ENCODE measurements around the gene CHFR. TPM values are rescaled to one million over a fixed set of nuclear protein-coding genes. Genes with fewer than 3 reads are reported as not detected.

CHFR gene
- total RNA-seq, 1 donor from 2014 or later, result 108 TPM

- no peak for DNase-seq
- CTCF ChIA-PET, result no interaction called here
- peaks cover 78% of the 10 kb centered on the region for H3K36me3 Mint-ChIP-seq (ENCODE audit: low read depth)
- no peak for TF ChIP-seq CTCF (IDR thresholded peaks at IDR 0.05)
- intact Hi-C loops (cut with micrococcal nuclease), result no loop called here
- H3K27me3 Mint-ChIP-seq, result no peaks in the 10 kb centered on the region
- no peaks in the 10 kb centered on the region for H3K9me3 Mint-ChIP-seq
- no peak overlapping the region for H3K27ac Mint-ChIP-seq
- POLR2A ChIA-PET, result interaction anchor here (0.9 kb wide), 1 partner anchor 22 kb away, joined by 4 read pairs; no protein-coding TSS in a partner anchor
- no peak for ATAC-seq (ENCODE audit: low read depth)
- H3K4me1 Mint-ChIP-seq, result no peaks in the 10 kb centered on the region
- H3K4me3 Mint-ChIP-seq, result no peak overlapping the region
Measured at GRCh38 chr12:132807295-132808092, 79.9 kb downstream of the CHFR start.

- DNase-seq, result no peak
- intact Hi-C loops (cut with micrococcal nuclease), result no loop called here
- Mint-ChIP-seq H3K27me3 (no peaks in the 10 kb centered on the region), H3K4me1 (no peaks in the 10 kb centered on the region), H3K36me3 (ENCODE audit: low read depth) (peaks cover 75% of the 10 kb centered on the region), H3K9me3 (no peaks in the 10 kb centered on the region), H3K4me3 (no peak overlapping the region), H3K27ac (no peak overlapping the region)
- ChIA-PET CTCF (no interaction called here), POLR2A (interaction anchor here (0.9 kb wide), 1 partner anchor 22 kb away, joined by 4 read pairs; no protein-coding TSS in a partner anchor)
- ATAC-seq (ENCODE audit: low read depth), result no peak
- TF ChIP-seq CTCF (IDR thresholded peaks at IDR 0.05), result no peak
Measured at GRCh38 chr12:132806857-132807256, 80.5 kb downstream of the CHFR start.

GRCh38 chr12:132804426-132804861 lies 83.0 kb downstream of the CHFR start:
- no peak overlapping the region for H3K4me3 Mint-ChIP-seq
- POLR2A ChIA-PET, result no interaction called here
- H3K27me3 Mint-ChIP-seq, result no peaks in the 10 kb centered on the region
- no peak for DNase-seq
- ATAC-seq (ENCODE audit: low read depth), result no peak
- no peak for TF ChIP-seq CTCF (IDR thresholded peaks at IDR 0.05)
- peaks cover 84% of the 10 kb centered on the region for H3K36me3 Mint-ChIP-seq (ENCODE audit: low read depth)
- H3K27ac Mint-ChIP-seq, result no peak overlapping the region
- CTCF ChIA-PET, result no interaction called here
- no peaks in the 10 kb centered on the region for H3K9me3 Mint-ChIP-seq
- intact Hi-C loops (cut with micrococcal nuclease), result no loop called here
- H3K4me1 Mint-ChIP-seq, result no peaks in the 10 kb centered on the region

GRCh38 chr12:132803888-132804287 lies 83.5 kb downstream of the CHFR start:
- Mint-ChIP-seq H3K4me3 (no peak overlapping the region), H3K27ac (no peak overlapping the region), H3K9me3 (no peaks in the 10 kb centered on the region), H3K36me3 (ENCODE audit: low read depth) (peaks cover 85% of the 10 kb centered on the region), H3K27me3 (no peaks in the 10 kb centered on the region), H3K4me1 (no peaks in the 10 kb centered on the region)
- ATAC-seq (ENCODE audit: low read depth) (no peak), DNase-seq (no peak)
- no peak for TF ChIP-seq CTCF (IDR thresholded peaks at IDR 0.05)
- CTCF ChIA-PET, result no interaction called here
- POLR2A ChIA-PET, result interaction anchor here (0.6 kb wide), 1 partner anchor 148 kb away, joined by 3 read pairs; no protein-coding TSS in a partner anchor
- intact Hi-C loops (cut with micrococcal nuclease), result no loop called here

- no peaks in the 10 kb centered on the region for H3K4me1 Mint-ChIP-seq
- intact Hi-C loops (cut with micrococcal nuclease), result no loop called here
Measured at GRCh38 chr12:132803125-132803524, 84.3 kb downstream of the CHFR start.

More at GRCh38 chr12:132803125-132803524, 84.3 kb downstream of the CHFR start:
- POLR2A ChIA-PET, result interaction anchor here (0.6 kb wide), 1 partner anchor 148 kb away, joined by 3 read pairs; no protein-coding TSS in a partner anchor
- no peak for ATAC-seq (ENCODE audit: low read depth)
- H3K4me3 Mint-ChIP-seq, result no peak overlapping the region
- no peak for DNase-seq
- H3K9me3 Mint-ChIP-seq, result no peaks in the 10 kb centered on the region
- CTCF ChIA-PET, result no interaction called here
- no peak for TF ChIP-seq CTCF (IDR thresholded peaks at IDR 0.05)
- no peaks in the 10 kb centered on the region for H3K27me3 Mint-ChIP-seq
- H3K27ac Mint-ChIP-seq, result no peak overlapping the region
- H3K36me3 Mint-ChIP-seq (ENCODE audit: low read depth), result peaks cover 84% of the 10 kb centered on the region
